ENCODE results near the gene LOXL1. TPM values are rescaled to one million over a fixed set of nuclear protein-coding genes. Genes with fewer than 3 reads are reported as not detected.
A peak's percentile ranks its signal among the peaks of the same experiment; 100 is the strongest.

LOXL1 gene, protein sequence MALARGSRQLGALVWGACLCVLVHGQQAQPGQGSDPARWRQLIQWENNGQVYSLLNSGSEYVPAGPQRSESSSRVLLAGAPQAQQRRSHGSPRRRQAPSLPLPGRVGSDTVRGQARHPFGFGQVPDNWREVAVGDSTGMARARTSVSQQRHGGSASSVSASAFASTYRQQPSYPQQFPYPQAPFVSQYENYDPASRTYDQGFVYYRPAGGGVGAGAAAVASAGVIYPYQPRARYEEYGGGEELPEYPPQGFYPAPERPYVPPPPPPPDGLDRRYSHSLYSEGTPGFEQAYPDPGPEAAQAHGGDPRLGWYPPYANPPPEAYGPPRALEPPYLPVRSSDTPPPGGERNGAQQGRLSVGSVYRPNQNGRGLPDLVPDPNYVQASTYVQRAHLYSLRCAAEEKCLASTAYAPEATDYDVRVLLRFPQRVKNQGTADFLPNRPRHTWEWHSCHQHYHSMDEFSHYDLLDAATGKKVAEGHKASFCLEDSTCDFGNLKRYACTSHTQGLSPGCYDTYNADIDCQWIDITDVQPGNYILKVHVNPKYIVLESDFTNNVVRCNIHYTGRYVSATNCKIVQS
- 1 to 10 TPM; 2.3 to 6.9 TPM for total RNA-seq

DNA sequence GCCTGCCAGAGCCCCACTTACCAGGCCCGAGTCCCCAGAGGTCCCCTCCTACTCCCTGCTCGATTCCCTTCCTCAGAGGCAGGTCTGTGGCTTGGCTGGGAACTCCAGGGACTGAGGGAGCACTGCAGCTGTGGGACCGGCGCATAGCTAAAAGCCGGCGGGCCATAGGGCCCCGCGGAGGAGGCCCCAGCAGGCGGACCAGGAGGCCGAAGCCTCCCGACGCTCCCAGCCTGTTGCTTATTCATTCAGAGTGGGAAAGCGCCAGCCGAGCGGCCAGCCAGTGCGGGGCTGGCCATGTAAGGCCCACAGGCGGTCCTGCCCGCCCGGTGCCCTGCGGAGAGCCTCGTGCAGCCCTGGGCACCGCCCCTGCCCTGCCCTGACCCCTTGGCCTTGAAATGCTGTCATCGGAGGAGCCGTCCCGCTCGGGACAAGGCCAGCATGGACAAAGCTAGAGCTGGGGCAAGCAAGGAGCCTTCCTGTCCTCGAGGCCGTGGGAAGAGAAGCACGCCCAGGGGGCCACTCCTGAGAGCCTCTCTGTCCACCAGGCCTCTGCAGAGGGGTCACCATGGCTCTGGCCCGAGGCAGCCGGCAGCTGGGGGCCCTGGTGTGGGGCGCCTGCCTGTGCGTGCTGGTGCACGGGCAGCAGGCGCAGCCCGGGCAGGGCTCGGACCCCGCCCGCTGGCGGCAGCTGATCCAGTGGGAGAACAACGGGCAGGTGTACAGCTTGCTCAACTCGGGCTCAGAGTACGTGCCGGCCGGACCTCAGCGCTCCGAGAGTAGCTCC, at the start of gene LOXL1:
TSS of gene LOXL1 (plus strand) at position 244 of the 784 bp plus-strand sequence. CDS start at position 566, 322 bp downstream.
- Histone ChIP-seq H3K9me3 (no peaks in the 10 kb centered on the region), H3K4me3 (peak within 1 kb of the TSS; percentile 62), H3K9ac (ENCODE audit: low read depth in 2 of 2, low read length in 2 of 2) (peak within 1 kb of the TSS; percentile 61 to 74), H3K36me3 (no peaks in the 10 kb centered on the region), H3K4me1 (no peaks in the 10 kb centered on the region), H3K27me3 (no peaks in the 10 kb centered on the region), H3K27ac (peak within 1 kb of the TSS; percentile 14)
- TF ChIP-seq, protein P1, sequence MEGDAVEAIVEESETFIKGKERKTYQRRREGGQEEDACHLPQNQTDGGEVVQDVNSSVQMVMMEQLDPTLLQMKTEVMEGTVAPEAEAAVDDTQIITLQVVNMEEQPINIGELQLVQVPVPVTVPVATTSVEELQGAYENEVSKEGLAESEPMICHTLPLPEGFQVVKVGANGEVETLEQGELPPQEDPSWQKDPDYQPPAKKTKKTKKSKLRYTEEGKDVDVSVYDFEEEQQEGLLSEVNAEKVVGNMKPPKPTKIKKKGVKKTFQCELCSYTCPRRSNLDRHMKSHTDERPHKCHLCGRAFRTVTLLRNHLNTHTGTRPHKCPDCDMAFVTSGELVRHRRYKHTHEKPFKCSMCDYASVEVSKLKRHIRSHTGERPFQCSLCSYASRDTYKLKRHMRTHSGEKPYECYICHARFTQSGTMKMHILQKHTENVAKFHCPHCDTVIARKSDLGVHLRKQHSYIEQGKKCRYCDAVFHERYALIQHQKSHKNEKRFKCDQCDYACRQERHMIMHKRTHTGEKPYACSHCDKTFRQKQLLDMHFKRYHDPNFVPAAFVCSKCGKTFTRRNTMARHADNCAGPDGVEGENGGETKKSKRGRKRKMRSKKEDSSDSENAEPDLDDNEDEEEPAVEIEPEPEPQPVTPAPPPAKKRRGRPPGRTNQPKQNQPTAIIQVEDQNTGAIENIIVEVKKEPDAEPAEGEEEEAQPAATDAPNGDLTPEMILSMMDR (IDR thresholded peaks at IDR 0.05), result no peak
- DNase-seq, result peak; percentile 56
- intact Hi-C loops (cut with DNase I), result no loop called here

DNA sequence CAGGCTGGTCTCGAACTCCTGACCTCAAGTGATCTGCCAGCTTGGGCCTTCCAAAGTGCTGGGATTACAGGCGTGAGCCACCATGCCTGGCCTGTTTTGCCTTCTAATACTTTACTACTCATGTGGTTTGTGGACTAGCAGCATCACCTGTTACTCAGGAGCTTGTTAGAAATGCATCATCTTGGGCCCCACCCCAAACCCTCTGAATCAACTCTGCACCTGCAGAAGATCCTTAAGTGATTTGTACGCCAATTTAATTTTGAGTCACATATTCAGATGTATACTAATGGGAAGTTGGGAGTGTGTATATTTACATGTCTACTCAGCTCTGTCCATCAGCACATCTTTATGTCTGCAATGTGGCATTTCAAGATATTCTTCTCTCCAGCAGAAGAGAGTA, 46.8 kb upstream of the LOXL1 start:
- no peak for DNase-seq
- Histone ChIP-seq H3K9me3 (no peaks in the 10 kb centered on the region), H3K4me1 (no peaks in the 10 kb centered on the region), H3K4me3 (no peak overlapping the region), H3K27me3 (no peaks in the 10 kb centered on the region), H3K36me3 (no peaks in the 10 kb centered on the region), H3K27ac (no peak overlapping the region), H3K9ac (ENCODE audit: low read depth in 2 of 2, low read length in 2 of 2) (no peak overlapping the region)
- intact Hi-C loops (cut with DNase I), result no loop called here
- TF ChIP-seq, protein P1 (IDR thresholded peaks at IDR 0.05), result no peak

DNA sequence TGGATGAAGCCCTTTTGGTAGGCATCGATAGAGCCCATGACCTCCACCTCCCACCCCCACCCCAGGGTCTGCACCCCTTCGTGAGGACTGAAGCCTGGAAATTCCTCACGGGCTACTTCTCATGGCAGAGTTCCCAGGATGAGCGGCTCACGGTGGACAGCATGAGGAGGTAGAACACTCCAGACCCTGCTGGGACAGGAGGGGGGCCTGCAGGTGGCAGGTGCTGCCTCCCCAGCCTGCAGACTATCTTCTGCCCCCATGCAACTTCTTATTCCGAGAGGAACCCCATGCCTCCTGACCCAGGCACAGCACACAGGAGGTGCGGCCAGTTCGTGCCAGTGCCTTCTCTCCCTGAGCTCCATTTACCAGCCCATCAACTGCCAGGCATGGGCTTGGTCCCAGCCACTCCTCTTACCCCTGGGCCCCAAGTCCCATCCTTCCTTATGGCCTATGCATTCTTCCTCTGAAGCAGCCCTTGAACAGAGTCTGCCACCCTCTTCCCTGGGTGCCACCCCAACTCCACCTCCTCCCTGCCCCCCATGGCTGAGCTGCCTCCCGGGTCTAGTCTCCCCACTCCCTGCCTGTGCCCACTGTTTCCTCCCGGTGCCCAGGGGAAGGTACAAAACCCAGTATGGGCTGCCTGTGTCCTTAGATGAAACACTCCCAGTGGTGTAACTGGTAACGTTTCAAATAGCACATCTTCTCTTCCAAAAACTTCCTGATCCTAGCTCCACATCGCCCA, 44.5 kb upstream of the LOXL1 start:
- no peak overlapping the region for H3K9ac ChIP-seq (ENCODE audit: low read depth in 2 of 2, low read length in 2 of 2)
- no peaks in the 10 kb centered on the region for H3K4me1 ChIP-seq
- no peak overlapping the region for H3K4me3 ChIP-seq
- TF ChIP-seq, protein P1 (IDR thresholded peaks at IDR 0.05), result no peak
- no peak for DNase-seq
- no peaks in the 10 kb centered on the region for H3K9me3 ChIP-seq
- H3K27me3 ChIP-seq, result no peaks in the 10 kb centered on the region
- no peak overlapping the region for H3K27ac ChIP-seq
- intact Hi-C loops (cut with DNase I), result no loop called here
- no peaks in the 10 kb centered on the region for H3K36me3 ChIP-seq

DNA sequence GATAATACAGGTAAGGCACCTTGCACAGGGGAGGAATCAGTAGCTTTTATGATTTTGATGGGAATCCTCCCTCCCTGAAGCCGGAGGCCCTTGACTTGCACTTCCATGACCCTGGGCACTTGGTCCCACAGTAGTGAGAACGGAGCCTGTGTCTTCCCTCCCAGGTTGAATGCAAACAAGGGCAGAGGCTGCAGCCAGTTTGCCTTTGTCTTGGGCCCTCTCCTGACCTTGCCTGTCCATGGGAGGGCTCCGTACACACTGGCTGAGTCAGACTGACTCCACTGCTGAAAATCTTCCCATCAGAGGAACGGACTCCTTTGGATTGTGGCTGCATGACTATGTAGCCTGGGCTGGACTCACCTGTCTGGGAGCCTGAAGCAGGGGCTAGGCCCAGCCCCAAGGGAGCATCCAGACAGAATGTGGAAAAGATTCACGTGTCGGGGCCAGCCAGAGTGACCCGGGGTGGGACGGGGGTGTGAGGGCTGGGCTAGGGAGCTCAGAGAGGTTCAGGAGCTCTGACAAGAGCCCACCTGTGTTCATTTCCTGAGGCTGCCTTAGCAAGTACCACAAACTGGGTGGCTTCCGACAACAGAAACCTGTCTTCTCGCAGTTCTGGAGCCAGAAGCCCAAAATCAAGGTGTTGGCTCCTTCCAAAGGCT, 43.4 kb upstream of the LOXL1 start:
- H3K27ac ChIP-seq, result no peak overlapping the region
- intact Hi-C loops (cut with DNase I), result no loop called here
- DNase-seq, result no peak
- no peaks in the 10 kb centered on the region for H3K4me1 ChIP-seq
- no peaks in the 10 kb centered on the region for H3K36me3 ChIP-seq
- no peaks in the 10 kb centered on the region for H3K9me3 ChIP-seq
- no peaks in the 10 kb centered on the region for H3K27me3 ChIP-seq
- TF ChIP-seq, protein P1 (IDR thresholded peaks at IDR 0.05), result no peak
- H3K9ac ChIP-seq (ENCODE audit: low read depth in 2 of 2, low read length in 2 of 2), result no peak overlapping the region
- no peak overlapping the region for H3K4me3 ChIP-seq

Measured in colonic mucosa (tissue), 4 donors.